GM23248 (cell line): ENCODE measurements around the gene KEAP1.

ENCODE experiments used
- EZH2 ChIP-seq: fragments of 200-600 bp; sonication (generic); IDR thresholded peaks from 2 replicates; pipeline ENCODE4 v1.6.1; 2018; ENCODE audit warnings: antibody characterized with exemption, mild to moderate bottlenecking; ENCODE audit not compliant: insufficient read depth, poor library complexity, severe bottlenecking
- EZH2phosphoT487 ChIP-seq: fragments of 200-600 bp; sonication (generic); IDR thresholded peaks from 2 replicates; pipeline ENCODE4 v1.6.1; 2018; ENCODE audit warnings: antibody characterized with exemption, moderate library complexity, mild to moderate bottlenecking, low read depth; ENCODE audit not compliant: insufficient read depth

GRCh38 chr19:10500247-10500592, 2.9 kb downstream of the KEAP1 start:
- TF ChIP-seq EZH2phosphoT487 (no peak), EZH2 (no peak)
